ENCODE results near the gene CPHXL.

Gene CPHXL

DNA sequence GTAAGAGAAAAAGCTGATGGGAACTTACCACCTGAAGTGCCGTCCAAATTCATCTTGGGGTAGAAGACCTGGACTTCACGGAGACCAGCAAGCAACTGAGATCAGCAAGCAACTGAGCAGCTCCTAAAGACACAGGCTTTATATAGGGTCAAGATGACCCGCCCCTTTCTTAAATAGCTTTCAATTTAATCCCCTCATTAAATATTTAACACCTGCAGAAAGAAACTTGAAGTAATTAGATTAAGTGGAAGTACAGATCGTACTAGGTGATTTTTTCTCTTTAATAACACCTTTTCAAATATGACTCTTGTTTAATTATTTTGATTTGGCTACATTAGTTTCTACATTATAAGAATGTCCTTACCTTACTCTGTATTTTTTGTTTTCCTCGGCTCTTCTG is at the start of gene CPHXL:
Gene CPHXL (minus strand): TSS at position 101 of the 400 bp plus-strand sequence. CDS start 48 bp downstream, at position 53.
- DNase-seq (ENCODE audit: low read depth): no peak

DNA sequence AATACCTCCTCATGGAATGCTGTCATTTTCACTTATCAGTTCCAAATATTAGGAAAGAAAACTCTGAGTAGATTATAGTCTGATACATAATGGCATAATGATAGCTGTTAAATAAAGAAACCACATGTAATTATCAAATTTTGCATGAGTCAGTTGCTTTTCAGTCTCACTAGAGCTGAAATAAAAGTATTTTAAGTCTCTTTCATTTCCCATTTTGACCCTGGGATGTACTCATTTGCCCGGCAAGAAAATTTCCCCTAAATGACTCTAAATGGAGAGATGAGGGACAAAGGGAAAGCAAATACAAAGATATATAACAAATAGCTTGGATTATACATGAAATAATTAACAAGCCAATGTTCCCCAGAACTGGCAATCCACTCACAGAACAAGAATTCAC is 47.9 kb upstream of the CPHXL start:
- no peak for DNase-seq (ENCODE audit: low read depth)

DNA sequence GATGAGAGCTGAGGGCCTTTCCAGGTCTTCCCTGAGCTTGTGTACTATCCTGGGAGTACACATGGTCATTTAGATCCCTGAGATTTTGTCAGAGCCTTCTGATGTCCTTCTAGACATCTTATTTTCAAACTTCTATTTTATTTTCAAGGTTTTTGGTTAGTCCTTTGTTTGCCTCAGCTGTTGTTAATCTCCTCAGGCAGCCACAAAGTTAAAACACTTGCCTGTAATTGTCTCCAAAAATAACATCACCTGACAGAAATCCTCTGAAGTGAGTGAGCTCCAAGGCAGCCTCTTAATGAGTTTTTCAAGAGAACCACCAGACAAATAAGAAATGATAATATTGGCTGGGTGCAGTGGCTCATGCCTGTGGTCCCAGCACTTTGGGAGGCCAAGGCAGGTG is 43.8 kb upstream of the CPHXL start:
- DNase-seq (ENCODE audit: low read depth): no peak

DNA sequence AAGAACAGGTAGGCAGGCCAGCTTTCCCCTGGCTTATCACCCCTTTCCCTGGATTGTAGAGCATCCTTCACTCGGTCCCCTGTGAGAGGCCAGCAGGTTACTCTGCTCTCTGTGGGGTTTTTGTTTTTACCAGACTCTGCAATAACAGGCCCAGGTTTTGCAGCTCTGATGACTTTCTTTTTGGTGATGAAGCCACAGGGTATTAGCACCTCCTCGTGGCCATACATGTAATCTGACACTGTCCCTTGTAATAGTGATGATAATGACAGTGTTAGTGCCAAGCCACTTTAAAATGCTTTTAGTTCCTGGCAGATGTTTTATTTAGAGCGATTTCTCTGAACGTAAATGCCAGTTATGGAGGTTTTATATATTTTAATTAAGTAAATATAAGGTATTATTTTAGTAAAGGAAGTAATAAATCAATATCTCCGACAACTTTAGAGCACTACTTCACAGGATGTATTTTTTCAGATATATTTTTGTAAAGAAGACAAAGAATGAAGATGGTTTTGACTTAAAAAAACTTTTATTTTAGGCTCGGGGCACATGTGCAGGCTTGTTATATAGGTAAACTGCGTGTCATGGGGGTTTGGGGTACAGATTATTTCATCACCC is 38.0 kb upstream of the CPHXL start:
- DNase-seq (ENCODE audit: low read depth): peak; percentile 59

DNA sequence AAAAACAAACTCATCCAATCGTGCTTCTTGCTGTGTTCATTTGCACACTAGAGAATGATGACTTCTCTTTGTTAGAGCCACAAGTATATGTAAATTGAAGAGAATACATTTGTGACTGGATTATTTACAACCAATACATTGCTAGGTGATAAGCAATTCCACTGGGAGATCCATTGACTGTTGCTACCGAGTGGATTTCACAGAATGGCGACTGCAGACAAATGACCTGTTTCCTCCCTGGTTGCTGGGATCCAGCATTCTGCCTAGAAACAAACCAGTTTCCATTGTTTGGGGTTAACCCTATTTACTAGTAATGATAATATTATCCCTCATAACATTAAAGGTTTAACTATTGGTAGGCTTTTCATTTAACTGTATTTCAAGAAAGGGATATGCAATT is 36.9 kb upstream of the CPHXL start:
- no peak for DNase-seq (ENCODE audit: low read depth)

DNA sequence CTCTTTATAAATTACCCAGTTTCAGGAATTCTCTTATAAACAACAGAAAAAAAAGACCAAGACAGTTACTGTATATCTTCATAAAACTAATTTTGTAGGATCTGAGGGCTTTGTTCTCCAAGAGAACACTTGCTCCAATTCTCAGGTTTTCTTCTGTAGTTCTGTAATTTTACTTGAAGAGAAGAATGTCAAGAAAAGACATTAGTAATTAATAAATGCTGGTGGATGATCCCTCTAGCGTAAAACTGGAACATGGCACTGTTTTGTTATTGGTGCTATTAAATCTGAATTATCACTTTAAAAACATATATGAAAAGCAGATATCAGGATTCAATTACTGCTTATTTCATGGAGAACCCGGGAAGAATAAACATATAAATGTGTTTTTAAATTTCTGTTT is 36.5 kb upstream of the CPHXL start:
- no peak for DNase-seq (ENCODE audit: low read depth)

DNA sequence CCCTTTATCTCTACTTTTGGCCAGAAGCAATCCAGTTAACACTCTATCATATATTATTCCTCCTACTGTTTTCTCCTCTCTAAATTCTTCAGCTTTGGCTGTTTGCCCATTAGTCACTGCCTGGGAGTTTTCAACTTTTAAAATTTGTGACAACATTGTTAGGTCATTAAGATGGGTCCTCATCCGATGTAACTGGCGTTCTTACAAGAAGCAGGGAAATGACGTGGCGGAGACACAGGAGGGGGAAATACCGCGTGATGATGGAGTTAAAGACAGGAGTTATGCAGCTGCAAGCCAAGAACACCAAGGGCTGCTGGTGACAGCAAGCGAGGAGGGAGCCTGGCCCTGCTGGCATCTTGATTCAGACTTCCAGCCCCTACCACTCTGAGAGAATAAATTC is 34.8 kb upstream of the CPHXL start:
- no peak for DNase-seq (ENCODE audit: low read depth)

DNA sequence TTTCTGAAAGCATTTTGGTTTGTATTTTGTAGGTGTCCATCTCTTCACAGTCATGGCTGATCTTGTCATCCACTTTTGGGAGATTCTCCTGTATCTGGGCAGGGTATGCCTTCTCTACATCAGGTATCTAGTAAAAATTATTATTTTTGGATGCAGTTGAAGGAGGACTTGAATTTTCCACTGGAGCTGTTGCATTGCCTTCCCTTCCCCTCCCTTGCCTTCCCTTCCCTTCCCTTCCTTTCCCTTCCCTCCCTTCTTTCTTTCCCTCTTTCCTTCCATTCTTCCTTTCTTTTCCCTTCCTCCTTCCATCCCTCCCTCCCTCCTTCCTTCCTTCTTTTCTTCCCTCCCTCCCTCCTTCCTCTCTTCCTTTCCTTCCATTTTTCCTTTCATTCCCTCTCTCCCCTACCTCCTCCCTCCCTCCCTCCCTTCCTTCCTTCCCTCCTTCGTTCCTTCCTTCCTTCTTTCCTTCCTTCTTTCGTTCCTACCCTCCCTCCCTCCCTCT is 33.8 kb upstream of the CPHXL start:
- DNase-seq (ENCODE audit: low read depth): no peak

DNA sequence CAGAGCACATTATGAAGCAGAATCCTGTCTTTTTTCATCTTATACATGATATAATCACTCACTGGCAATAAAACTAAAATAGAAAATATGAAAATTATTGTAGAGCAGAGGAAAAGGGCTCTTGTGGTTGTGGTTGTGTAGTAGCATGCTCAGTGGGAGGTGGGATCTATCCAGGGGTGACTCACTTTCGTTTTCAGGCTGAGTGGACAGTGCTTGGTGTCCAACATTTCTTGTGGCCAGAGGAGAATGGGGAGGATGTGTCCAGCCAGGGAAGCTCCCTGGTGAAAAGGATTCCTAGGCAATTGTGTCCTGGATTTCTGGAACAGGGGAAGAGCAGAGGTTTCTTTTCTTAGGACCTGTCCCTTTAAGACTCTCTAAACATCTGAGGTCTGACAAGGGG is 31.9 kb upstream of the CPHXL start:
- DNase-seq (ENCODE audit: low read depth): peak; percentile 3

DNA sequence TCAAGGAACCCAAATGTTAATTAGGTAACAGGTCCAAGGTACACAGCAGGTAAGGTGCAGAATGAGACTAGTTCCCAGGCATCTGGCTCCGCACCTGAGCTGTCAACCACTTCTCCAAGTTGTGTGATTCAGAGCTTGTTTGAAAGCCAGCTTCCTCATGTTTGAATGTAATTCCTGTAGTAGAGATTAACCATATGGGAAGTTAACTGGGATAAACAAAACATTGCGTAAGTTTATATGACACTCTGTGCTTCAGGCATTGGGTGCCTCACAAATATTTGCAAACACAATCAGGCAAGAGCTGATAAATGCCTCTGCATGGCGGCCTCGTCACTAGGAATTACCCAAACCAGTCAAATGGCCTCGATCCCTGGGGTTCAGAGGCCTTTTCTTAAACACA is 27.9 kb upstream of the CPHXL start:
- peak; percentile 40 for DNase-seq (ENCODE audit: low read depth)

DNA sequence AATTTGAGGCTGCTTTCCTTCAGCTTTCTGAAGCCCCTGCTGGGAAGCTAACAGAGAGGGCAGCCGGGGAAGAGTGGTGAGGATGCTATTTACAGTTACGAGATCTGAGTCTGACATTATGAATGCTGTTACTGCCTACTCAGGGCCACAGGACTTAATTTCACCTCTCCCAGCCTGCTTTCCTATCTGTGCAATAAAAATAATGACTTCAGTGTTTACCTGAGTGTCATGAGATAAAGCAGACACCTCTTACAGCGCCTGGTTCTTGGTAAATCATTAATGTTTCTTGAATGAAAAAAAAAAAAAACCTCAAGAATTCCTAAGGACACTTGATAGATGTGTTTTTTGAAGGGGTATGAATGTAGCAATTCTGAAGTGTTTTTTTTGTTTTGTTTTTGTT is 24.2 kb upstream of the CPHXL start:
- no peak for DNase-seq (ENCODE audit: low read depth)

DNA sequence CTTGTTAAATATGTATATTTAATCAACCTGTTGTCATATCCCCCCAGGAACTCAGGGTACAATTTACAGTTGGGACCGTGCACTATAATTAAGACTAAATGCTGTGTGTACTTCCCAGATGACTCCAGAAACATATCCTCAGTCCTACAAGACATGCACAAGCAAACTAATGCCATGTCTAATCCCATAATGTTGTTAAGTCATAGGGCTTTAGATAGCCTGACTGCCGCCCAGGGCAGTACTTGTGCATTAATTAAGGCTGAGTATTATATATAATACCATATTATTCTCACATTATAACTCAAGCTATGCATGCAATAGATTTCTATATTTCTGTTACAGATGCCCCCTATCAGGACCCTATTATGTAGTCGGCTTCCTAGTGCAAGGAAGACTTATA is 20.1 kb upstream of the CPHXL start:
- no peak for DNase-seq (ENCODE audit: low read depth)

DNA sequence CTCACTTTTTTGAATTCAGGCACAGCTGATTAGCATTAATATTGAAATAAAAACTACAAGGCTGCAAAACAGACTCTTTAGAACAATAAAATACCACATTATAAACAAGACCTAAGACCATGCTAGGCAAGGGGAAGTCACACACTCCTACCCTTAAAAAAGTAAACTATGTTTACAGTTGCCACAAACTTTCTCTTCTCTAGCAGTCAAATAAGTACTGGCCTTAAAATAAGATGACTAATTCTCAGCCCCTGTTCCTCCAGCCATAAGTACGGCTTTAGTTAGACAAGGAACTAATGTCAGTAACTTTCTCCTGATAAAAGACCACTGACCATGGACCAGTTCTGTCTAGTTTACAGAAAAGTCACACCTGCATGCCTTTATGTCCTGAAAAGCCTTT is 19.5 kb upstream of the CPHXL start:
- no peak for DNase-seq (ENCODE audit: low read depth)

DNA sequence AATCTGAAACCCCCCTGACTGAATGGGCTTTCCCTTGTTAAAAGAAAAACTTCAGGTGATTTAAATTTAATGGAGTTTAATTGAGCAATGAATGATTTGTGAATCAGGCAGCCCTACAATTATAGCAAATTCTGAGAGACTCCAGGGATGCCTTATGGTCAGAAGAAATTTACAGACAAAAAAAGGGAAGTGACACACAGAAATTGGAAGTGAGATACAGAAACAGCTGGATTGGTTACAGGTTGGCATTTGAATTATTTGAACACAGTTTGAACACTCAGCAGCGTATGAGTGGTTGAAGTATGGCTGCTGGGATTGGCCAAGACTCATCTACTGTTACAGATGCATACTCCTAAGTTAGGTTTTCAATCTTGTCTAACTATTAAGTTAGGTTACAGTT is 19.0 kb upstream of the CPHXL start:
- DNase-seq (ENCODE audit: low read depth): no peak

DNA sequence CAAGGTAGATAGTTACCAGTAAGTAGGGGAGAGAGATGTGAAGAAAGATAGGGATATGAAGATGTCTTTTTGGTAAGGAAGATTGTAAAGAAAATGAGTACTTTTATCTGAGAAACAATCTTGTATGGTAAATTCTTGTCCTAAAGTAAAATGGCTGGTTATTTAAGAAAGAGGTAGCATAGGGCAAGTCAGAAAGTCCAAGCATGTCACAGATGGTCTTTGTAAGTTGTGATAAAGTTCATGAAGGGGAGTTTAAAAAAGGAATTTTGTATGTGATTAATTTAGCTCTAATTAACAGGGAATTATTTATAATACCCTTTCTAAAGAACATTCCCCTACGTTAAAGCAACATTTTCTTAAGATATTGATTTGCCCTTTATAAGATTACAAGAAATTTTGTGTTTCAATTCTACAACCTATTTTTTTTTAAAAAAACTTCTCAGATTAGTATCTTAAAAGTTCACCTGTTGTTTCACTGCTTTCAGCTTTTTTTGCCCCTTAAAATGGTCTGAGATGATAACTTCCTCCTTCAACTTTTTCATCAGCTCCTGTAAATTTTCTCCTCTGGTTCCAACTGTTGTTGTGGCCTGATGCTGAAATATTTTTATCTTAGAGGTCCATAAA is 16.2 kb upstream of the CPHXL start:
- no peak for DNase-seq (ENCODE audit: low read depth)

DNA sequence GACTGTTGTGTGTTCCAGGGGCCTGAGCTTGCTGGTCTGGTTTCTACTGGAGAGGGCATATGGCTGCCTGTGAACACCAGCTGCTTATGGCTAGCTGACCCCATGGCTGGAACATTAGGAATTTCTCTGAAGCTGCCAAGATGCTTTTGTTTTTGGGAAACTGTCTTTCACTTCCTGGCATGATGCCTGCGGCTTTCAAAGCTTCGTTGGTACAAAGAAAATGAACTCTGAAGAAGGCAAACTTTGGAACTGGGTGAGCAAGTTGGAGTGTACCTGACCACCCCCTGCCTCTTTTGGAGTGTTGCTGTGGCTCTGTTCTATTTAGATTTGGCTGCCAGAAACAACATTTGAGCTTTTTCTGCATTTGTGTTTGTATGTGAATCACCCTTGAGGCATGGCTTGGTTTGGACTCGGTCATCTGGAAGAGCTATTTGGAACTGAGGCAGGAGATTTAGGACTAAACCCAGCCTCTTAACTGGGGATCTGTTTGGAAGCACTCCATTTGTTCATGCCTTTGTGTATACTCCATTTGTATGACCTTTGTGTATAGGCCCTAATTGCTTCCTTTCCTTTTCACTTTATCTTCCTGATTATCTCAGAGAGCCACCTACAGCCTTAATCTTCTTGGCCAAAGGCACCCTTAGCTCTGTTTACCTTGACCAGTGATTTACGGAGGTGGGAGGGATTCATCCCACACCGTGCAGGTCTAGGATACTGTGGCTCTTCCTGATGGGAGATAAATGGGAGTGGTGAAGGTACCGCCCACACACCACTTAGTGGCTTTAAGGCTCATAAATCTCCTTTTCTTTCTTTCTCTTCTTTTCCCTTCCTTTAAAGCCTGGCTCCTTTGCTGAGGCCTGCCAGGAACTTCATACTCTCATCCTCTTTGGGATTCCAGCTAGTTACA is 7.3 kb upstream of the CPHXL start:
- peak; percentile 93 for DNase-seq (ENCODE audit: low read depth)

DNA sequence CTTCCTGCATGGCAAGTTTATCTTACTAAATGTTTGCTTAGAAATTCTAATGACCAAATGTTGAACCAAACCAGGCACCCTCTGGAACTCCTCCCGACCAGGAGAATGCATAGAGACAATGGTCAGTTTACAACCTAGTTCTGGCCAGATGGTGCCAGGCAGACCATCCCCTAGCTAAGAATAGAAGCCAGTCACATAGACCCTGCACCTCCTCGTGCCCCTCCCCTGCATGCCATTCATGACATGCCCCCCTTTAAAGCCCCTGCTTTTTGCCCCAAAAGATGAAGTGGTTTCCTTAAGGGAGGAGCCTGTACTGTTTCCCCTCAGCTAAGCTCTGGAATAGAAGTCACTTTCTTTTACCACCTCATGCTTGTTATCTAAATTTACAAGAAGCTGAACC is 6.6 kb upstream of the CPHXL start:
- no peak for DNase-seq (ENCODE audit: low read depth)

DNA sequence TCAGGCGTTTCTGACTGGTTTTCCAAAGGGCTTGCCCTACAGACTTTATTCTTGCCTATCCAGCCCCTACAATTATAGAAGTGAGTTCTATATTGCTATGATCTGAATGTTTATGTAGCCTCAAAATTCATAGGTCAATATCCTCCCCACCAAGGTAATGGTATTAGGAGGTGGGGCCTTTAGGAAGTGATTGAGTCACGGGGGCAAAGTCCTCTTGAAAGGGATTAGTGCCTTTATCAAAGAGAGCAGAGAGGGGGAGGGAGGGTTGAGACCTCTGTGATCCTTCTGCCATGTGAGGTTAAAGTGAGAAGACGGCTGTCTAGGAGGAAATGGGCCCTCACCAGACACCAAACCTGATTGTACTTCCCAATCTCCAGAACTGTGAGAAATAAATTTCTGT is 931 bp upstream of the CPHXL start:
- no peak for DNase-seq (ENCODE audit: low read depth)

DNA sequence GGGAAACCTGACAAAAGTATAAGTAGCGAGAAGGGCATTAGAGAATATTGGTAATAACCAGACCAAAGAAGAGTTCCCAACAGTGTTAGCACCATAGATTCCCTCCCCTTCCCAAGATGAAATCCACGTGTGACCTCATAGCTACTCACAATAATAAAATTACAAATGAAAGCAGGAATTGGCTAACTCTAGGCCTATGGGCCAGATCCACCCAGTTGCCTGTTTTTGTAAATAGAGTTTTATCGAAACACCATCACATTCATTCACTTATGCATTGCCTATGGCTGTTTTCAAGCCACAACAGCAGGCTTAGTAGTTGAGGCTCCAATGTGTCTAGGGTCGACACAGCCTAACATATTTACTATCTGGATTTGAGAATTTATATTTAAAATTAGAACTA is 7.8 kb downstream of the CPHXL start:
- no peak for DNase-seq (ENCODE audit: low read depth)

DNA sequence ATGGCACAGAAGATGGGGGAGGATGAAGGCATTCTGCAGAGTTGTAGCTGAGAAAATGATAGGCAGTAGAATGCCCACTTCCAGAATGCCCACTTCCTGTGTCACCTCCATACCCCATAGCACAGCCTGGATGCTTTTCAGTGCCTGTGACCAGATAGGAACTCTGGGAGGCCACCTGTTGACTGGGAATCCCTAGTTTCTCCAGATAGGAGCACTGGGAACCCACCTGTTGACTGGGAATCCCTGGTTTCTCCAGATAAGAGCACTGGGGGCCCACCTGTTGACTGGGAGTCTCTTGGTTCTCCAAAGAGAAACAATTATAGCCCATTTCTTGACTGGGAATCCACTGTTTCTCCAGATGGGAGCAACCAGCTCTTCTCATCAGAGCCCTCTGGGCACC is 11.6 kb downstream of the CPHXL start:
- no peak for DNase-seq (ENCODE audit: low read depth)

DNA sequence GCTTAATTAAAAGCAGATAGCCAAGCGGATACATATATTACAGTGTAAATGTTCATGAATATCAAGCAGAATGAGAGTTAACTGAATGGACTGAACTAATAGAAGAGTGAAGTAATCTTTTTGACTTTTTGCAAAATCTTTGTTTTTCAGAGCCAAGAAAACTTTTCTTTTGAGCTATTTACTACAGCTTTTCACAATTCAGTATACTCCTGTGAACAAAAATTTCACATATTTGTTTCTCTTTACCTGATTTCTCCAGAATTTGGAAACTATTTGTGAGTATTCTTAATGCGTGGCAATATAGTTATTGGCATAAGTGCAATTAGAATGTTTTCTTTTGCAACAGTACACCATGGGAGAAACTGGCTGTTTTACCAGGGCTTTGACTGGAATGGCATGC is 15.9 kb downstream of the CPHXL start:
- no peak for DNase-seq (ENCODE audit: low read depth)

DNA sequence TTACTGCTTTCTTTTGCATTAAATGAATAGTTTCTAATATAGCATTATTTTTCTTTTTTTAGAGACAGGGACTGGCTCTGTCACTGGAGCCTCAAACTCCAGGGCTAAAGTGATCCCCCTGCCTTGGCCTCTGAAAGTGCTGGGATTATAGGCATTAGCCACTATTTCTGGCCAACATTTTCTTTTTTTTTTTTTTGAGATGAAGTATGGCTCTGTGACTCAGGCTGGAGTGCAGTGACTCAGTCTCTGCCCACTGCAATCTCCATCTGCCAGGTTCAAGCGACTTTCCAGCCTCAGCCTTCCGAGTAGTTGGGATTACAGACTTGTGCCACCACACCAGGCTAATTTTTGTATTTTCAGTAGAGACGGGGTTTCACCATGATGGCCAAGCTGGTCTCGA is 23.0 kb downstream of the CPHXL start:
- DNase-seq (ENCODE audit: low read depth): no peak

DNA sequence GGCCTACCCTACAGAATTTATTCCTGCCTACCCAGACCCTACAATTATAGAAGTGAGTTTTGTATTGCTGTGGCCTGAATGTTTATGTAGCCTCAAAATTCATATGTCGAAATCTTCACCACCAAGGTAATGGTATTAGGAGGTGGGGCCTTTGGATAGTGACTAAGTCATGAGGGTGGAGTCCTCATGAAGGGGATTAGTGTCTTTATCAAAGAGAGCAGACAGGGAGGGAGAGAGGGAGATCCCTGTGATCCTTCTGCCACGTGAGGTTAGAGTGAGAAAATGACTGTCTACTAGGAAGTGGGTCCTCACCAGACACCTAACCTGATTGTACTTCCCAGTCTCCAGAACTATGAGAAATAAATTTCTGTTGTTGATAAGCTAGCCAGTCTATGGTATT is 24.0 kb downstream of the CPHXL start:
- no peak for DNase-seq (ENCODE audit: low read depth)

Data from fibroblast of gingiva (primary cell).